H9 (cell line): Measurements from ENCODE around the gene CFAP97D1. TPM values are rescaled to one million over a fixed set of nuclear protein-coding genes. Genes with fewer than 3 reads are reported as not detected.

ENCODE experiments used
- DNase-seq: peaks from one replicate; pipeline ENCODE4 v3.0.0-alpha.2; 2017
- H2AFZ ChIP-seq: one replicate; pipeline ENCODE4 v1.6.1; 2013; ENCODE audit warnings: mild to moderate bottlenecking, low read length, control low read depth, moderate library complexity
- H2AK5ac ChIP-seq: 2 replicates; pipeline ENCODE4 v1.6.1; 2013; ENCODE audit warnings: low read length, control low read depth, mixed read lengths; ENCODE audit not compliant: insufficient read length
- H2BK120ac ChIP-seq: one replicate; pipeline ENCODE4 v1.6.1; 2013; ENCODE audit warnings: low read depth, mild to moderate bottlenecking, low read length, control low read depth, inconsistent platforms; ENCODE audit not compliant: poor library complexity, severe bottlenecking
- H2BK12ac ChIP-seq: 2 replicates; pipeline ENCODE4 v1.6.1; 2013; ENCODE audit warnings: low read length, control low read depth, mixed read lengths, low read depth; ENCODE audit not compliant: insufficient read length
- H2BK15ac ChIP-seq: 2 replicates; pipeline ENCODE4 v1.6.1; 2013; ENCODE audit warnings: low read depth, low read length, control low read depth
- H2BK20ac ChIP-seq: one replicate; pipeline ENCODE4 v1.6.1; 2013; ENCODE audit warnings: low read depth, mild to moderate bottlenecking, low read length, control low read depth, inconsistent platforms; ENCODE audit not compliant: poor library complexity, severe bottlenecking
- H2BK5ac ChIP-seq: 2 replicates; pipeline ENCODE4 v1.6.1; 2013; ENCODE audit warnings: low read length, control low read depth, mixed read lengths; ENCODE audit not compliant: insufficient read length
- H3K14ac ChIP-seq: 2 replicates; pipeline ENCODE4 v1.6.1; 2013; ENCODE audit warnings: low read length, control low read depth; ENCODE audit not compliant: insufficient read depth
- H3K18ac ChIP-seq: 2 replicates; pipeline ENCODE4 v1.6.1; 2013; ENCODE audit warnings: low read depth, mild to moderate bottlenecking, mixed read lengths, low read length, control low read depth; ENCODE audit not compliant: insufficient read length
- H3K23ac ChIP-seq: 2 replicates; pipeline ENCODE4 v1.6.1; 2013; ENCODE audit warnings: low read length, control low read depth, mixed read lengths, low read depth; ENCODE audit not compliant: insufficient read length
- H3K23me2 ChIP-seq: 2 replicates; pipeline ENCODE4 v1.6.1; 2013; ENCODE audit warnings: low read depth, mild to moderate bottlenecking, mixed read lengths, low read length, control low read depth; ENCODE audit not compliant: insufficient read length, poor library complexity, severe bottlenecking
- H3K27ac ChIP-seq: 2 replicates; pipeline ENCODE4 v1.5.1; 2013; ENCODE audit warnings: low read length, control low read depth, mixed read lengths, low read depth; ENCODE audit not compliant: insufficient read length
- H3K27me3 ChIP-seq: 2 replicates; pipeline ENCODE4 v1.6.1; 2013; ENCODE audit warnings: low read length, control low read depth, inconsistent platforms; ENCODE audit not compliant: insufficient read depth
- H3K4ac ChIP-seq: 2 replicates; pipeline ENCODE4 v1.6.1; 2013; ENCODE audit warnings: low read depth, mild to moderate bottlenecking, control low read depth, inconsistent platforms, low read length, moderate library complexity
- H3K4me1 ChIP-seq: 2 replicates; pipeline ENCODE4 v1.6.1; 2013; ENCODE audit warnings: low read length, control low read depth, inconsistent platforms; ENCODE audit not compliant: insufficient read depth
- H3K4me2 ChIP-seq: 2 replicates; pipeline ENCODE4 v1.6.1; 2013; ENCODE audit warnings: low read length, control low read depth, mixed read lengths; ENCODE audit not compliant: insufficient read length, insufficient read depth
- H3K56ac ChIP-seq: 2 replicates; pipeline ENCODE4 v1.6.1; 2013; ENCODE audit warnings: low read depth, mild to moderate bottlenecking, mixed read lengths, low read length, control low read depth; ENCODE audit not compliant: insufficient read length
- H3K79me1 ChIP-seq: 2 replicates; pipeline ENCODE4 v1.6.1; 2013; ENCODE audit warnings: low read depth, mild to moderate bottlenecking, moderate library complexity, low read length, control low read depth, inconsistent platforms; ENCODE audit not compliant: insufficient read depth, poor library complexity, severe bottlenecking
- H3K79me2 ChIP-seq: 2 replicates; pipeline ENCODE4 v1.6.1; 2013; ENCODE audit warnings: low read length, control low read depth, inconsistent platforms; ENCODE audit not compliant: insufficient read depth
- H3K9ac ChIP-seq: 2 replicates; pipeline ENCODE4 v1.6.1; 2013; ENCODE audit warnings: low read length, control low read depth, mixed read lengths; ENCODE audit not compliant: insufficient read length; ENCODE audit errors: extremely low read depth
- H3K9me3 ChIP-seq: one replicate; pipeline ENCODE4 v1.6.1; 2013; ENCODE audit warnings: low read depth, low read length, inconsistent platforms; ENCODE audit not compliant: control insufficient read depth
- H3T11ph ChIP-seq: one replicate; pipeline ENCODE4 v1.6.1; 2013; ENCODE audit warnings: mild to moderate bottlenecking, low read length, control low read depth, inconsistent platforms
- H4K20me1 ChIP-seq: one replicate; pipeline ENCODE4 v1.6.1; 2013; ENCODE audit not compliant: control insufficient read depth, insufficient read length, insufficient read depth
- H4K5ac ChIP-seq: 2 replicates; pipeline ENCODE4 v1.6.1; 2013; ENCODE audit warnings: low read depth, mild to moderate bottlenecking, mixed read lengths, low read length, control low read depth; ENCODE audit not compliant: insufficient read length
- H4K8ac ChIP-seq: replicated peaks from 2 replicates; pipeline ENCODE4 v1.6.1; 2013; ENCODE audit warnings: low read length, control low read depth, mixed read lengths, low read depth; ENCODE audit not compliant: insufficient read length
- H4K91ac ChIP-seq: 2 replicates; pipeline ENCODE4 v1.6.1; 2013; ENCODE audit warnings: low read depth, mild to moderate bottlenecking, moderate library complexity, mixed read lengths, low read length, control low read depth; ENCODE audit not compliant: insufficient read length
- H3K27ac Mint-ChIP-seq, 3 experiments: 2 replicates in 2 of 3; 3 replicates in 1 of 3; pipeline ENCODE4 v1.8.0; 2020 to 2021; ENCODE audit warnings: mixed read lengths in 3 of 3, mild to moderate bottlenecking in 1 of 3, moderate library complexity in 1 of 3
- H3K27me3 Mint-ChIP-seq: 2 replicates; pipeline ENCODE4 v1.8.0; 2021; ENCODE audit warnings: low read depth, mild to moderate bottlenecking, moderate library complexity, mixed read lengths
- H3K36me3 Mint-ChIP-seq, 3 experiments: 2 replicates in 2 of 3; 3 replicates in 1 of 3; pipeline ENCODE4 v1.8.0; 2020 to 2021; ENCODE audit warnings: low read depth in 3 of 3, mixed read lengths in 3 of 3; ENCODE audit not compliant: insufficient read depth in 1 of 3
- H3K4me1 Mint-ChIP-seq, 2 experiments: 2 replicates each; pipeline ENCODE4 v1.8.0; 2020; ENCODE audit warnings: mixed read lengths in 2 of 2
- H3K4me3 Mint-ChIP-seq, 2 experiments: 2 replicates in 1 of 2; 3 replicates in 1 of 2; pipeline ENCODE4 v1.8.0; 2020 to 2021; ENCODE audit warnings: mild to moderate bottlenecking in 2 of 2, mixed read lengths in 2 of 2, moderate library complexity in 1 of 2
- H3K9me3 Mint-ChIP-seq, 2 experiments: 2 replicates in 1 of 2; 3 replicates in 1 of 2; pipeline ENCODE4 v1.8.0; 2020; ENCODE audit warnings: mild to moderate bottlenecking in 2 of 2, mixed read lengths in 2 of 2, moderate library complexity in 1 of 2
- CTCF ChIP-seq: fragments of 200-600 bp; sonication (generic); conservative IDR thresholded peaks from 3 replicates; pipeline ENCODE4 v1.8.0; 2021; ENCODE audit warnings: antibody characterized with exemption, mild to moderate bottlenecking
- whole genome bisulfite sequencing: extraction: QIAGEN DNeasy Blood & Tissue Kit; methylation state at CpG from one replicate; pipeline ENCODE4 v1.1.7; 2013; ENCODE audit warnings: missing lambda C conversion rate, low lambda C conversion rate, mixed read lengths; ENCODE audit not compliant: insufficient read length; ENCODE audit errors: extremely low coverage; 5-methylcytosine and 5-hydroxymethylcytosine counted together
- total RNA-seq: library from RNA; stranded (reverse); gene quantifications from 2 replicates; pipeline ENCODE4 v1.2.1, GENCODE V29; 2021

The CFAP97D1 gene
- total RNA-seq, 1 experiment from 2014 or later, result not detected

DNA sequence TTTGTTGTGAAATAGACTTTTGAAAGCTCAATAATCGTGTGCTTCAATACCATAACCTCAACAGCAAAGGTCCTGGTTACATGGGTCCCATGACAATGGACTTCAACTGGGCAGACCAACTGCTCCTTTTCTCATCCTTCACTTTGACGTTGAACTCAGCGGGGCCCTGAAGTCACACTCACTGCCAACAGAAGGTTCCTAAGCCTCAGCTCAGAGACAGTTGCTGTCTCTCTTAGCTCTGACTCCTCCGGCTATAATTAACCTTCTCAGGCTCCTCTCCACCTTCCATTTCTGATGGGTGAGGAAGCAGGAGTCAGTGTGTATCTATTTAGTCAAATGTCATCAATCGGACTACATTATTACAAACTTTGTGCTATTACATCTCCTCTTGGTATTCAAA lies 28.9 kb downstream of the CFAP97D1 start:
- Histone ChIP-seq H3K27ac (no peak overlapping the region), H2BK12ac (no peak overlapping the region), H3K79me2 (no peaks in the 10 kb centered on the region), H3K27me3 (no peaks in the 10 kb centered on the region), H2BK15ac (no peak overlapping the region), H3K4ac (no peak overlapping the region), H2BK5ac (no peak overlapping the region), H4K91ac (no peak overlapping the region), H4K20me1 (no peaks in the 10 kb centered on the region), H3K9me3 (no peaks in the 10 kb centered on the region), H2AK5ac (no peak overlapping the region), H3K4me1 (no peaks in the 10 kb centered on the region), H3K23me2 (no peaks in the 10 kb centered on the region), H3K9ac (no peak overlapping the region), H2AFZ (no peak overlapping the region), H3T11ph (no peak overlapping the region), H4K8ac (no peak overlapping the region), H3K18ac (no peak overlapping the region), H2BK120ac (no peak overlapping the region), H3K79me1 (no peaks in the 10 kb centered on the region), H3K56ac (no peak overlapping the region), H3K23ac (no peak overlapping the region), H4K5ac (no peak overlapping the region), H3K14ac (no peak overlapping the region), H3K4me2 (no peak overlapping the region), H2BK20ac (no peak overlapping the region)
- Mint-ChIP-seq H3K36me3 (peaks cover 0 to 5% (median 2%) of the 10 kb centered on the region in 3 experiments; a peak in 6 of 7 replicates), H3K27me3 (no peaks in the 10 kb centered on the region), H3K4me3 (no peak overlapping the region), H3K9me3 (peaks cover 0 to 2% of the 10 kb centered on the region in 2 experiments; a peak in 1 of 5 replicates), H3K27ac (no peak overlapping the region), H3K4me1 (peaks cover 25% of the 10 kb centered on the region in 2 experiments)
- no CpG with 5 or more reads among the region's 5 CpGs for WGBS
- no peak for TF ChIP-seq CTCF
- DNase-seq, result no peak
